HepG2 (cell line): ENCODE data around the gene TEC. TPM values are rescaled to one million over a fixed set of nuclear protein-coding genes. Genes with fewer than 3 reads are reported as not detected.

ENCODE experiments used
- ARNT ChIP-seq: fragments of 450-650 bp; IDR thresholded peaks from 2 replicates; pipeline ENCODE4 v1.6.1; 2017
- BCL6 ChIP-seq: IDR thresholded peaks from 2 replicates; pipeline ENCODE4 v1.6.1; 2016; ENCODE audit warnings: missing genetic modification reagents, missing compliant biosample characterization
- EEA1 ChIP-seq: sonication (generic); formaldehyde crosslinking; IDR thresholded peaks from 2 replicates; pipeline ENCODE4 v1.5.1; 2020; ENCODE audit warnings: mild to moderate bottlenecking, missing genetic modification reagents, borderline replicate concordance
- HNRNPLL ChIP-seq: fragments of 200-400 bp; formaldehyde crosslinking; IDR thresholded peaks from 2 replicates; pipeline ENCODE4 v1.6.1; 2017; ENCODE audit warnings: mild to moderate bottlenecking, low read depth, low read length; ENCODE audit not compliant: poor library complexity, severe bottlenecking
- NFE2L1 ChIP-seq: sonication (generic); formaldehyde crosslinking; IDR thresholded peaks from 2 replicates; pipeline ENCODE4 v1.4.0; 2020; ENCODE audit warnings: missing genetic modification reagents, mild to moderate bottlenecking, borderline replicate concordance
- SAFB2 ChIP-seq: sonication (generic); formaldehyde crosslinking; IDR thresholded peaks from 2 replicates; pipeline ENCODE4 v1.5.1; 2020; ENCODE audit warnings: missing genetic modification reagents, low read depth, mild to moderate bottlenecking, borderline replicate concordance
- SMYD3 ChIP-seq: sonication (generic); formaldehyde crosslinking; IDR thresholded peaks from 2 replicates; pipeline ENCODE4 v1.8.1; 2023; ENCODE audit warnings: mild to moderate bottlenecking, missing genetic modification reagents
- SP4 ChIP-seq: sonication (generic); formaldehyde crosslinking; IDR thresholded peaks from 2 replicates; pipeline ENCODE4 v1.8.1; 2023; ENCODE audit warnings: mild to moderate bottlenecking, missing genetic modification reagents
- SUZ12 ChIP-seq: fragments of 150-350 bp; IDR thresholded peaks from 2 replicates; pipeline ENCODE4 v1.6.1; 2014; ENCODE audit warnings: low read depth, low read length
- TERF1 ChIP-seq: sonication (generic); formaldehyde crosslinking; IDR thresholded peaks from 2 replicates; pipeline ENCODE4 v1.8.0; 2022; ENCODE audit warnings: mild to moderate bottlenecking, missing genetic modification reagents, moderate library complexity
- ZNF232 ChIP-seq: sonication (generic); formaldehyde crosslinking; IDR thresholded peaks from 2 replicates; pipeline ENCODE4 v1.4.0; 2020; ENCODE audit warnings: missing genetic modification reagents, borderline replicate concordance
- ZNF800 ChIP-seq: sonication (generic); formaldehyde crosslinking; IDR thresholded peaks from 2 replicates; pipeline ENCODE4 v1.4.0; 2020; ENCODE audit warnings: missing genetic modification reagents
- polyA plus RNA-seq, 8 experiments: library from polyadenylated mRNA; depleted of rRNA in 3 of 8; stranded (reverse) in 7 of 8; unstranded in 1 of 8; fragments of >200 nt; fragmentation: Illumina TruSeq in 4 of 8; extraction: Trizol in 4 of 8; gene quantifications; 2 replicates each; pipeline versions ENCODE4 v1.2.1 to v1.2.3, GENCODE V29; 2011 to 2016; ENCODE audit warnings: low read depth in 4 of 8, missing spikeins in 1 of 8, mixed read lengths in 1 of 8; ENCODE audit not compliant: insufficient read depth in 1 of 8
- total RNA-seq, 5 experiments: library from RNA; depleted of rRNA; stranded (reverse); fragments of >200 nt; fragmentation: Illumina TruSeq; extraction: Trizol; gene quantifications; 2 replicates each; pipeline ENCODE4 v1.2.3, GENCODE V29; 2016; ENCODE audit warnings: low read depth in 1 of 5
- TF ChIP-seq, protein P1 (sequence below): sonication (generic); formaldehyde crosslinking; conservative IDR thresholded peaks from 2 replicates; pipeline ENCODE4 v1.4.0; 2020; ENCODE audit warnings: mild to moderate bottlenecking, missing genetic modification reagents, moderate library complexity
- TF ChIP-seq, protein P2 (sequence below): sonication (generic); formaldehyde crosslinking; IDR thresholded peaks from 2 replicates; pipeline ENCODE4 v1.8.0; 2022; ENCODE audit warnings: mild to moderate bottlenecking, missing genetic modification reagents
- TF ChIP-seq, protein P3 (sequence below): sonication (generic); formaldehyde crosslinking; IDR thresholded peaks from 2 replicates; pipeline ENCODE4 v1.4.0; 2020; ENCODE audit warnings: missing genetic modification reagents

The TEC gene
- total and polyA plus RNA-seq, 2 of the 13 experiments (the other 11 are each of a cell fraction or from before 2014, with no cell fraction given), result 0.05 to 0.20 TPM

DNA sequence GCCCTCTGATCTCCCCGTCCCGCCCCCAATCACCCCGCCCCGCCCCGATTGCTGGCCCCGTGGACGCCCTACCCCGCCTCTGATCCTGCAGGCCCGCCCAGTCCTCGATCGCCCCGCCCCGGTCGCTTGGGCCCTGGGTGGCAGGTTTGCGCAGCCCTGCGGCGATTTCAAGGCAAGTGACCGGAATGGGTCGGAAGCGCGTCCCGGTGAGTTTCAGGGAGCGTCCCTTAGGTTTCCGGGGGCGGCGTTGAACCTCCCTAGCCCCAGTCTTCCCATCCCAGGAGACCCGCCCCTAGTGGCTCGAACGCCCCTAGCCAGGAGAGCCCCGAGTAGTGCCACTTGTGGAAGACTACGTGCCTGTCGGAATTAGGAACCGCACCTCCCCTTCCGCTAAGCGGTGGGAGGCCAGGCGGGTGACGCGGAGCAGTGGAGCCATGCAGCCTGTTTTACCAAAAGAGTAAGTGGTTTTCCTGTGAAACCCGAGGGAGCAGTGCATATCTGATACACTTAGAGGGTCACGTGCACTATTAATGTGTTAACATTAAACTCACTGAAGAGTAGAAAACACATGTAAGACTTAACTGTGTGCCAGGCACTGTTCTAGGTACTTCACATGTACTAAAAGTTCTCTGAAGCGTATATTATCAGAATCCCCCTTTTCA is 354 bp upstream of the TEC start (continued):
- TF ChIP-seq ZNF800 (CRISPR knock-in tag) (0 out of 2 replicates have a peak, but pooled peaks have one; percentile 63), SAFB2 (CRISPR knock-in tag) (no peak), SMYD3 (no peak), HNRNPLL (peak; percentile 98), ARNT (no peak), BCL6 (CRISPR knock-in tag) (no peak), TERF1 (CRISPR knock-in tag) (no peak), SUZ12 (no peak), EEA1 (CRISPR knock-in tag) (no peak), SP4 (CRISPR knock-in tag) (peak; percentile 56; the same call in 1 of the 2 replicates), ZNF232 (CRISPR knock-in tag) (0 out of 2 replicates have a peak, but pooled peaks have one; percentile 14), NFE2L1 (CRISPR knock-in tag) (no peak)
- TF ChIP-seq, protein P1, sequence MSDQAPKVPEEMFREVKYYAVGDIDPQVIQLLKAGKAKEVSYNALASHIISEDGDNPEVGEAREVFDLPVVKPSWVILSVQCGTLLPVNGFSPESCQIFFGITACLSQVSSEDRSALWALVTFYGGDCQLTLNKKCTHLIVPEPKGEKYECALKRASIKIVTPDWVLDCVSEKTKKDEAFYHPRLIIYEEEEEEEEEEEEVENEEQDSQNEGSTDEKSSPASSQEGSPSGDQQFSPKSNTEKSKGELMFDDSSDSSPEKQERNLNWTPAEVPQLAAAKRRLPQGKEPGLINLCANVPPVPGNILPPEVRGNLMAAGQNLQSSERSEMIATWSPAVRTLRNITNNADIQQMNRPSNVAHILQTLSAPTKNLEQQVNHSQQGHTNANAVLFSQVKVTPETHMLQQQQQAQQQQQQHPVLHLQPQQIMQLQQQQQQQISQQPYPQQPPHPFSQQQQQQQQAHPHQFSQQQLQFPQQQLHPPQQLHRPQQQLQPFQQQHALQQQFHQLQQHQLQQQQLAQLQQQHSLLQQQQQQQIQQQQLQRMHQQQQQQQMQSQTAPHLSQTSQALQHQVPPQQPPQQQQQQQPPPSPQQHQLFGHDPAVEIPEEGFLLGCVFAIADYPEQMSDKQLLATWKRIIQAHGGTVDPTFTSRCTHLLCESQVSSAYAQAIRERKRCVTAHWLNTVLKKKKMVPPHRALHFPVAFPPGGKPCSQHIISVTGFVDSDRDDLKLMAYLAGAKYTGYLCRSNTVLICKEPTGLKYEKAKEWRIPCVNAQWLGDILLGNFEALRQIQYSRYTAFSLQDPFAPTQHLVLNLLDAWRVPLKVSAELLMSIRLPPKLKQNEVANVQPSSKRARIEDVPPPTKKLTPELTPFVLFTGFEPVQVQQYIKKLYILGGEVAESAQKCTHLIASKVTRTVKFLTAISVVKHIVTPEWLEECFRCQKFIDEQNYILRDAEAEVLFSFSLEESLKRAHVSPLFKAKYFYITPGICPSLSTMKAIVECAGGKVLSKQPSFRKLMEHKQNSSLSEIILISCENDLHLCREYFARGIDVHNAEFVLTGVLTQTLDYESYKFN (CRISPR knock-in tag), result peak; percentile 18; the same call in 1 of the 2 replicates
- TF ChIP-seq, protein P2, sequence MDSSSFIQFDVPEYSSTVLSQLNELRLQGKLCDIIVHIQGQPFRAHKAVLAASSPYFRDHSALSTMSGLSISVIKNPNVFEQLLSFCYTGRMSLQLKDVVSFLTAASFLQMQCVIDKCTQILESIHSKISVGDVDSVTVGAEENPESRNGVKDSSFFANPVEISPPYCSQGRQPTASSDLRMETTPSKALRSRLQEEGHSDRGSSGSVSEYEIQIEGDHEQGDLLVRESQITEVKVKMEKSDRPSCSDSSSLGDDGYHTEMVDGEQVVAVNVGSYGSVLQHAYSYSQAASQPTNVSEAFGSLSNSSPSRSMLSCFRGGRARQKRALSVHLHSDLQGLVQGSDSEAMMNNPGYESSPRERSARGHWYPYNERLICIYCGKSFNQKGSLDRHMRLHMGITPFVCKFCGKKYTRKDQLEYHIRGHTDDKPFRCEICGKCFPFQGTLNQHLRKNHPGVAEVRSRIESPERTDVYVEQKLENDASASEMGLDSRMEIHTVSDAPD, result no peak
- TF ChIP-seq, protein P3, sequence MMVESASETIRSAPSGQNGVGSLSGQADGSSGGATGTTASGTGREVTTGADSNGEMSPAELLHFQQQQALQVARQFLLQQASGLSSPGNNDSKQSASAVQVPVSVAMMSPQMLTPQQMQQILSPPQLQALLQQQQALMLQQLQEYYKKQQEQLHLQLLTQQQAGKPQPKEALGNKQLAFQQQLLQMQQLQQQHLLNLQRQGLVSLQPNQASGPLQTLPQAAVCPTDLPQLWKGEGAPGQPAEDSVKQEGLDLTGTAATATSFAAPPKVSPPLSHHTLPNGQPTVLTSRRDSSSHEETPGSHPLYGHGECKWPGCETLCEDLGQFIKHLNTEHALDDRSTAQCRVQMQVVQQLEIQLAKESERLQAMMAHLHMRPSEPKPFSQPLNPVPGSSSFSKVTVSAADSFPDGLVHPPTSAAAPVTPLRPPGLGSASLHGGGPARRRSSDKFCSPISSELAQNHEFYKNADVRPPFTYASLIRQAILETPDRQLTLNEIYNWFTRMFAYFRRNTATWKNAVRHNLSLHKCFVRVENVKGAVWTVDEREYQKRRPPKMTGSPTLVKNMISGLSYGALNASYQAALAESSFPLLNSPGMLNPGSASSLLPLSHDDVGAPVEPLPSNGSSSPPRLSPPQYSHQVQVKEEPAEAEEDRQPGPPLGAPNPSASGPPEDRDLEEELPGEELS (CRISPR knock-in tag), result 0 out of 2 replicates have a peak, but pooled peaks have one; percentile 6
